Neural cell (in vitro differentiated cells): ENCODE data around the gene LCOR. TPM values are rescaled to one million over a fixed set of nuclear protein-coding genes. Genes with fewer than 3 reads are reported as not detected.

Source experiments
- H2AFZ ChIP-seq: fragments of 200-600, 300-800 bp; sonication (generic), shearing (Covaris generic); 2 replicates; pipeline ENCODE4 v1.6.0; 2014; ENCODE audit warnings: low read depth, mild to moderate bottlenecking, antibody characterized with exemption, low read length, moderate library complexity
- H3F3A ChIP-seq: fragments of 200-600 bp; shearing (Covaris generic); 2 replicates; pipeline ENCODE4 v1.6.1; 2016; ENCODE audit warnings: mild to moderate bottlenecking, moderate library complexity, mixed read lengths, antibody characterized with exemption, low read length; ENCODE audit not compliant: insufficient read depth, poor library complexity, severe bottlenecking
- H3K27ac ChIP-seq: fragments of 200-600, 300-800 bp; sonication (generic), shearing (Covaris generic); 2 replicates; pipeline ENCODE4 v1.5.1; 2014; ENCODE audit warnings: mild to moderate bottlenecking, low read length, moderate library complexity
- H3K27me3 ChIP-seq: fragments of 300-800, 200-600 bp; sonication (generic), shearing (Covaris generic); 2 replicates; pipeline ENCODE4 v1.6.0; 2014; ENCODE audit warnings: mild to moderate bottlenecking, low read depth, low read length, moderate library complexity; ENCODE audit not compliant: insufficient read depth
- H3K36me3 ChIP-seq: fragments of 300-800, 200-600 bp; sonication (generic), shearing (Covaris generic); 2 replicates; pipeline ENCODE4 v1.5.1; 2014; ENCODE audit warnings: mild to moderate bottlenecking, antibody characterized with exemption, low read length, moderate library complexity; ENCODE audit not compliant: insufficient read depth
- H3K4me2 ChIP-seq: fragments of 300-800, 200-600 bp; sonication (generic), shearing (Covaris generic); 2 replicates; pipeline ENCODE4 v1.6.0; 2014; ENCODE audit warnings: mild to moderate bottlenecking, low read length
- H3K4me3 ChIP-seq: fragments of 300-800, 200-600 bp; sonication (generic), shearing (Covaris generic); 2 replicates; pipeline ENCODE4 v1.5.1; 2014; ENCODE audit warnings: mild to moderate bottlenecking, low read length, moderate library complexity
- H3K79me2 ChIP-seq: fragments of 200-600 bp; shearing (Covaris generic); replicated peaks from 2 replicates; pipeline ENCODE4 v1.6.0; 2014; ENCODE audit warnings: mild to moderate bottlenecking, low read length, moderate library complexity; ENCODE audit not compliant: insufficient read depth
- H3K9ac ChIP-seq: fragments of 300-800, 200-600 bp; sonication (generic), shearing (Covaris generic); 2 replicates; pipeline ENCODE4 v1.6.1; 2016; ENCODE audit warnings: mild to moderate bottlenecking, low read length, mixed read lengths
- H3K9me2 ChIP-seq: fragments of 200-600 bp; shearing (Covaris generic); 2 replicates; pipeline ENCODE4 v1.6.1; 2016; ENCODE audit warnings: mild to moderate bottlenecking, low read length, mixed read lengths; ENCODE audit not compliant: insufficient read depth
- H3K9me3 ChIP-seq: fragments of 200-600, 300-800 bp; sonication (generic), shearing (Covaris generic); 2 replicates; pipeline ENCODE4 v1.6.1; 2016; ENCODE audit warnings: mild to moderate bottlenecking, mixed run types, low read length, moderate library complexity, mixed read lengths
- H4K20me1 ChIP-seq: fragments of 200-600 bp; shearing (Covaris generic); 2 replicates; pipeline ENCODE4 v1.6.1; 2016; ENCODE audit warnings: mild to moderate bottlenecking, mixed run types; ENCODE audit not compliant: insufficient read depth
- EP300 ChIP-seq: fragments of 450-650 bp; conservative IDR thresholded peaks from 2 replicates; pipeline ENCODE4 v1.6.1; 2014; ENCODE audit warnings: antibody characterized with exemption, mild to moderate bottlenecking, moderate library complexity; ENCODE audit not compliant: poor library complexity, severe bottlenecking
- EZH2 ChIP-seq: fragments of 200-600, 300-800 bp; shearing (Covaris generic), sonication (generic); IDR thresholded peaks from 2 replicates; pipeline ENCODE4 v1.6.1; 2014; ENCODE audit warnings: antibody characterized with exemption, low read length, borderline replicate concordance, mild to moderate bottlenecking; ENCODE audit not compliant: insufficient read depth, poor library complexity, severe bottlenecking
- MXI1 ChIP-seq: fragments of 450-650 bp; conservative IDR thresholded peaks from 2 replicates; pipeline ENCODE4 v1.6.1; 2014; ENCODE audit warnings: antibody characterized with exemption, mild to moderate bottlenecking; ENCODE audit not compliant: poor library complexity, severe bottlenecking
- POLR2AphosphoS5 ChIP-seq: IDR thresholded peaks from 2 replicates; pipeline ENCODE4 v1.6.1; 2012
- RAD21 ChIP-seq: fragments of 450-650 bp; conservative IDR thresholded peaks from 2 replicates; pipeline ENCODE4 v1.6.1; 2014; ENCODE audit warnings: antibody characterized with exemption, mild to moderate bottlenecking, moderate library complexity
- SMC3 ChIP-seq: fragments of 450-650 bp; conservative IDR thresholded peaks from 2 replicates; pipeline ENCODE4 v1.6.1; 2014; ENCODE audit warnings: antibody characterized with exemption, mild to moderate bottlenecking, moderate library complexity; ENCODE audit not compliant: poor library complexity
- TAF1 ChIP-seq: IDR thresholded peaks from 2 replicates; pipeline ENCODE4 v1.6.1; 2012; ENCODE audit warnings: low read depth
- polyA plus RNA-seq: library from polyadenylated mRNA; depleted of rRNA; stranded (reverse); fragments of >200 nt; gene quantifications from 2 replicates; pipeline ENCODE4 v1.2.3, GENCODE V29; 2014
- TF ChIP-seq, protein P1 (sequence below): fragments of 450-650 bp; IDR thresholded peaks from 2 replicates; pipeline ENCODE4 v1.5.1; 2014; ENCODE audit warnings: antibody characterized with exemption, mild to moderate bottlenecking, moderate library complexity; ENCODE audit not compliant: poor library complexity, severe bottlenecking
- TF ChIP-seq, protein P2 (sequence below): IDR thresholded peaks from 2 replicates; pipeline ENCODE4 v1.6.1; 2012; ENCODE audit warnings: borderline replicate concordance

The LCOR gene
- polyA plus RNA-seq, 1 donor from 2014 or later: 61.1 TPM

DNA sequence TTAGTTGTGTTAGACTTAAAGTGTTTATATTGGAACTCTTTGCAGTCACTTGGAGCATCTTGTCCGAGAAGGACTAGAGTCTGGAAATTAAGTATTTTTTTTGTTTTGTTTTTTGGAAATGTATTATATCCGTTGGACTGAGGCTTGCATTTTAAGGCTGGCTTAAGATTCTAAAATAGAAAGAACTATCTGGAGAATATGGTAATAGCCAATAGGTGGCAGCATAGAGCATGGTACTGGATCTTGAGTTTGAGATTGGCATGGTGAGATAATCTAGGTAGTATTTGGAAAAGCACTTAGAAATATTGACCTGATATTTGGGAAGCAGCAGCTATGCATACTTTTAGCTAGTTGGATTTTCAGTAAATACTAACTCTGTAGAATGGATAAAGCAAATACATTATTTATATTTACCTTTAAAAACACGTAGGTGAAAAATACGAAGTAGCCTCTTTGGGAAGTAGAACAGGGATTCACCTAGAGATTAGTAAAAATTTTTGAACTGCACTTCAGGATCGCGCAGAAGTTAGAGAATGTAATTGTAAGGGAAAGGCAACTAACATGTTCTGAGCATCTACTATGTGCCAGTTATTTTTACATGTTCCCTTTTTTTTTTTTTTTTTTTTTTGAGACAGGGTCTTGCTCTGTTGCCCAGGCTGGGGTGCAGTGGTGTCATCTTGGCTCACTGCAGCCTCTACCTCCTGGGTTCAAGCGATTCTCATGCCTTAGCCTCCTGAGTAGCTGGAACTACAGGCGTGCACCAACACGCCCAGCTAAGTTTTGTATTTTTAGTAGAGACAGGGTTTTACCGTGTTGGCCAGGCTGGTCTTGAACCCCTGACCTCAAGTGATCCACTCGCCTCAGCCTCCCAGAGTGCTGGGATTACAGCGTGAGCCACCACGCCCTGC is 78.6 kb downstream of the LCOR start:
- TF ChIP-seq EZH2: no peak
- TF ChIP-seq, protein P1, sequence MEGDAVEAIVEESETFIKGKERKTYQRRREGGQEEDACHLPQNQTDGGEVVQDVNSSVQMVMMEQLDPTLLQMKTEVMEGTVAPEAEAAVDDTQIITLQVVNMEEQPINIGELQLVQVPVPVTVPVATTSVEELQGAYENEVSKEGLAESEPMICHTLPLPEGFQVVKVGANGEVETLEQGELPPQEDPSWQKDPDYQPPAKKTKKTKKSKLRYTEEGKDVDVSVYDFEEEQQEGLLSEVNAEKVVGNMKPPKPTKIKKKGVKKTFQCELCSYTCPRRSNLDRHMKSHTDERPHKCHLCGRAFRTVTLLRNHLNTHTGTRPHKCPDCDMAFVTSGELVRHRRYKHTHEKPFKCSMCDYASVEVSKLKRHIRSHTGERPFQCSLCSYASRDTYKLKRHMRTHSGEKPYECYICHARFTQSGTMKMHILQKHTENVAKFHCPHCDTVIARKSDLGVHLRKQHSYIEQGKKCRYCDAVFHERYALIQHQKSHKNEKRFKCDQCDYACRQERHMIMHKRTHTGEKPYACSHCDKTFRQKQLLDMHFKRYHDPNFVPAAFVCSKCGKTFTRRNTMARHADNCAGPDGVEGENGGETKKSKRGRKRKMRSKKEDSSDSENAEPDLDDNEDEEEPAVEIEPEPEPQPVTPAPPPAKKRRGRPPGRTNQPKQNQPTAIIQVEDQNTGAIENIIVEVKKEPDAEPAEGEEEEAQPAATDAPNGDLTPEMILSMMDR: peak; percentile 52
- no peak overlapping the region for H3K4me3 ChIP-seq
- no peak overlapping the region for H3K4me2 ChIP-seq
- no peaks in the 10 kb centered on the region for H3K9me2 ChIP-seq
- H2AFZ ChIP-seq: no peak overlapping the region
- H3K27ac ChIP-seq: no peak overlapping the region
- no peaks in the 10 kb centered on the region for H3K9me3 ChIP-seq
- peaks cover 46% of the 10 kb centered on the region for H3K79me2 ChIP-seq
- H3F3A ChIP-seq: no peaks in the 10 kb centered on the region
- no peak overlapping the region for H3K9ac ChIP-seq
- H3K27me3 ChIP-seq: no peaks in the 10 kb centered on the region
- peaks cover 3% of the 10 kb centered on the region for H4K20me1 ChIP-seq
- no peaks in the 10 kb centered on the region for H3K36me3 ChIP-seq

DNA sequence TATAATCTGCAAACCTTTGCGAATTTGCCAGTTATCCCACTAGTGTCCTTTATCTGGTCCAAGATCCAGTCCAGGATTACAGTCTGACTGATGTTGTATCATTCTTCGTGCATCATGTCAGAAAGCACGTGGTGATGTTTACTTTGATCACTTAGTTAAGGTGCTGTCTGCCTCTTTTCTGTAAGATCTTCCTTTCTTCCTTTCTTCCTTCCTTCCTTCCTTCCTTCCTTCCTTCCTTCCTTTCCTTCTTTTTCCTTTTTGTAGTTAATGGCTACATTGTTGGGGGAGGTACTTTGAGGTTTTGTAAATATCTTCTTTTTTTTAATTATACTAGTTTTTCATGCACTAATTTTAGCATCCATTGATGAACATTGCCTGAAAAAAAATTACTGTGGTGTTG is 80.3 kb downstream of the LCOR start:
- Histone ChIP-seq H3K9ac (no peak overlapping the region), H3K9me2 (no peaks in the 10 kb centered on the region), H4K20me1 (no peaks in the 10 kb centered on the region), H3K4me3 (no peak overlapping the region), H3K27me3 (no peaks in the 10 kb centered on the region), H2AFZ (no peak overlapping the region), H3F3A (no peaks in the 10 kb centered on the region), H3K9me3 (no peaks in the 10 kb centered on the region), H3K27ac (no peak overlapping the region), H3K4me2 (no peak overlapping the region), H3K36me3 (no peaks in the 10 kb centered on the region), H3K79me2 (peaks cover 30% of the 10 kb centered on the region)
- TF ChIP-seq TAF1 (no peak), POLR2AphosphoS5 (no peak)

DNA sequence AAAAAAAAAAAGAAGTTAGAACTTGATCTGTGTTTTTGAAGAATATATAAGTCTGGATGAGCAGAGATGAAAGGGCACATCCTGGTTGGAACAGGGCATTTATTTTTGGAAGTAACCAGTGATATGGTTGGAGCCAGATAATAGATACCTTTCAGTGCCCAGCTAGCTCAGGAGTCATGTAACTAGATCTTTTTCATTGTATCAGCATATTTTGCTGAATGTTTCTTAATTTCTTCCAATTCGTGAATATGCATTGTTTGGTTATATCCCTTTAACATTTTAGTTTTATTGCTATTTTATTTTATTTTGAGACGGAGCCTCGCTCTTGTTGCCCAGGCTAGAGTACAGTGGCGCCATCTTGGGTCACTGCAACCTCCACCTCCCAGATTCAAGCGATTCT is 81.8 kb downstream of the LCOR start:
- no peak for TF ChIP-seq EZH2
- TF ChIP-seq, protein P2, sequence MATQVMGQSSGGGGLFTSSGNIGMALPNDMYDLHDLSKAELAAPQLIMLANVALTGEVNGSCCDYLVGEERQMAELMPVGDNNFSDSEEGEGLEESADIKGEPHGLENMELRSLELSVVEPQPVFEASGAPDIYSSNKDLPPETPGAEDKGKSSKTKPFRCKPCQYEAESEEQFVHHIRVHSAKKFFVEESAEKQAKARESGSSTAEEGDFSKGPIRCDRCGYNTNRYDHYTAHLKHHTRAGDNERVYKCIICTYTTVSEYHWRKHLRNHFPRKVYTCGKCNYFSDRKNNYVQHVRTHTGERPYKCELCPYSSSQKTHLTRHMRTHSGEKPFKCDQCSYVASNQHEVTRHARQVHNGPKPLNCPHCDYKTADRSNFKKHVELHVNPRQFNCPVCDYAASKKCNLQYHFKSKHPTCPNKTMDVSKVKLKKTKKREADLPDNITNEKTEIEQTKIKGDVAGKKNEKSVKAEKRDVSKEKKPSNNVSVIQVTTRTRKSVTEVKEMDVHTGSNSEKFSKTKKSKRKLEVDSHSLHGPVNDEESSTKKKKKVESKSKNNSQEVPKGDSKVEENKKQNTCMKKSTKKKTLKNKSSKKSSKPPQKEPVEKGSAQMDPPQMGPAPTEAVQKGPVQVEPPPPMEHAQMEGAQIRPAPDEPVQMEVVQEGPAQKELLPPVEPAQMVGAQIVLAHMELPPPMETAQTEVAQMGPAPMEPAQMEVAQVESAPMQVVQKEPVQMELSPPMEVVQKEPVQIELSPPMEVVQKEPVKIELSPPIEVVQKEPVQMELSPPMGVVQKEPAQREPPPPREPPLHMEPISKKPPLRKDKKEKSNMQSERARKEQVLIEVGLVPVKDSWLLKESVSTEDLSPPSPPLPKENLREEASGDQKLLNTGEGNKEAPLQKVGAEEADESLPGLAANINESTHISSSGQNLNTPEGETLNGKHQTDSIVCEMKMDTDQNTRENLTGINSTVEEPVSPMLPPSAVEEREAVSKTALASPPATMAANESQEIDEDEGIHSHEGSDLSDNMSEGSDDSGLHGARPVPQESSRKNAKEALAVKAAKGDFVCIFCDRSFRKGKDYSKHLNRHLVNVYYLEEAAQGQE: no peak
- no peak for TF ChIP-seq TAF1
- no peak for TF ChIP-seq RAD21
- no peak for TF ChIP-seq MXI1
- TF ChIP-seq EP300: no peak
- TF ChIP-seq, protein P1: no peak
- TF ChIP-seq POLR2AphosphoS5: no peak
- TF ChIP-seq SMC3: no peak
- Histone ChIP-seq H3K9me3 (no peaks in the 10 kb centered on the region), H3K4me3 (no peak overlapping the region), H3K27me3 (no peaks in the 10 kb centered on the region), H3K36me3 (no peaks in the 10 kb centered on the region), H3K9ac (no peak overlapping the region), H3K4me2 (no peak overlapping the region), H3F3A (no peaks in the 10 kb centered on the region), H3K27ac (no peak overlapping the region), H3K79me2 (peaks cover 28% of the 10 kb centered on the region), H2AFZ (no peak overlapping the region), H4K20me1 (no peaks in the 10 kb centered on the region), H3K9me2 (no peaks in the 10 kb centered on the region)
